Stimulated activated CD4-positive, alpha-beta T cell treated with anti-CD3 and anti-CD28 coated beads, Interleukin-15, amount 100 ng/mL, for 1 hour (primary cell): ENCODE data around the gene PTCH2.

Source experiments
- DNase-seq, 2 donors: peaks; one replicate each; pipeline ENCODE4 v3.0.0-alpha.2; 2020; ENCODE audit warnings: low read depth in 1 of 2, low spot score in 1 of 2

The PTCH2 gene

GRCh38 chr1:44842862-44843655 is at the start of gene PTCH2:
PTCH2 (minus strand) TSS chr1:44843253; CDS start chr1:44842932, 321 bp downstream.
- no peak for DNase-seq

- DNase-seq, result no peak
These were observed 47.0 kb upstream of the PTCH2 start for GRCh38 chr1:44890007-44890406.

GRCh38 chr1:44885406-44885805 is 42.4 kb upstream of the PTCH2 start:
- DNase-seq, result no peak

GRCh38 chr1:44884746-44885145 is 41.7 kb upstream of the PTCH2 start:
- DNase-seq, result no peak

- no peak for DNase-seq
These were observed 38.1 kb upstream of the PTCH2 start for GRCh38 chr1:44881011-44881632.

GRCh38 chr1:44874155-44874554 is 31.1 kb upstream of the PTCH2 start:
- DNase-seq, result no peak

GRCh38 chr1:44870096-44870495 is 27.0 kb upstream of the PTCH2 start:
- no peak for DNase-seq

GRCh38 chr1:44867801-44868200 is 24.7 kb upstream of the PTCH2 start:
- DNase-seq, result no peak

- DNase-seq, result no peak
These were observed 19.9 kb upstream of the PTCH2 start for GRCh38 chr1:44862829-44863401.

- DNase-seq, result no peak
These were observed 17.9 kb upstream of the PTCH2 start for GRCh38 chr1:44860891-44861425.

GRCh38 chr1:44860331-44860730 is 17.3 kb upstream of the PTCH2 start:
- DNase-seq, result no peak

- DNase-seq, result no peak
These were observed 14.4 kb upstream of the PTCH2 start for GRCh38 chr1:44857446-44857845.

- DNase-seq, result no peak
These were observed 12.7 kb upstream of the PTCH2 start for GRCh38 chr1:44855742-44856141.

GRCh38 chr1:44854970-44855369 is 11.9 kb upstream of the PTCH2 start:
- DNase-seq, result no peak

- DNase-seq, result no peak
These were observed 10.1 kb upstream of the PTCH2 start for GRCh38 chr1:44853201-44853600.

GRCh38 chr1:44851308-44851707 is 8.3 kb upstream of the PTCH2 start:
- no peak for DNase-seq

GRCh38 chr1:44849575-44850132 is 6.6 kb upstream of the PTCH2 start:
- DNase-seq, result no peak

GRCh38 chr1:44848456-44849181 is 5.6 kb upstream of the PTCH2 start:
- no peak for DNase-seq

GRCh38 chr1:44847845-44848244 is 4.8 kb upstream of the PTCH2 start:
- no peak for DNase-seq

- DNase-seq, result no peak
These were observed 3.9 kb upstream of the PTCH2 start for GRCh38 chr1:44846985-44847384.

GRCh38 chr1:44842486-44842861 is 579 bp downstream of the PTCH2 start:
- no peak for DNase-seq
